Measurements from ENCODE around the gene UQCC5.

DNA sequence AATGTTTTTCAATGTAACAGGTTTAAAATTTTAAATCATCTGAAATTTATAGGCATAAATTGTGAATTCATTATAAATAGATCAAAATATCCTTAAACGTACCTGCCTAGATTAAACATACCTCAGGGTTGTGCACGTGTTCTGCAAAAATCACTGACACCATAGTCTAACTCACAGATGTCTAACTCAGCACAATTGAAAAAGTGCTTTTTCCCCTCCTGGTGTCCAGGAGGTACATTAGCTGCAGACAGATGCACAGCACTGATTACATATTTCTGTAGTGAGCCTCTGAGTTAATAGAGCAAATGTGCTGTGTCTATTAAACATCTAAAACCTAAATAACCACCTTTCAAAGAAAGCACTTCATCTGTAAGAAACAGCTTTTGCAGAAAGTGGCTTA lies 10.7 kb downstream of the UQCC5 start:
- TF ChIP-seq POLR2A (IDR thresholded peaks at IDR 0.05) (no peak), POLR2AphosphoS5 (IDR thresholded peaks at IDR 0.05) (no peak)
- TF ChIP-seq, protein P1, sequence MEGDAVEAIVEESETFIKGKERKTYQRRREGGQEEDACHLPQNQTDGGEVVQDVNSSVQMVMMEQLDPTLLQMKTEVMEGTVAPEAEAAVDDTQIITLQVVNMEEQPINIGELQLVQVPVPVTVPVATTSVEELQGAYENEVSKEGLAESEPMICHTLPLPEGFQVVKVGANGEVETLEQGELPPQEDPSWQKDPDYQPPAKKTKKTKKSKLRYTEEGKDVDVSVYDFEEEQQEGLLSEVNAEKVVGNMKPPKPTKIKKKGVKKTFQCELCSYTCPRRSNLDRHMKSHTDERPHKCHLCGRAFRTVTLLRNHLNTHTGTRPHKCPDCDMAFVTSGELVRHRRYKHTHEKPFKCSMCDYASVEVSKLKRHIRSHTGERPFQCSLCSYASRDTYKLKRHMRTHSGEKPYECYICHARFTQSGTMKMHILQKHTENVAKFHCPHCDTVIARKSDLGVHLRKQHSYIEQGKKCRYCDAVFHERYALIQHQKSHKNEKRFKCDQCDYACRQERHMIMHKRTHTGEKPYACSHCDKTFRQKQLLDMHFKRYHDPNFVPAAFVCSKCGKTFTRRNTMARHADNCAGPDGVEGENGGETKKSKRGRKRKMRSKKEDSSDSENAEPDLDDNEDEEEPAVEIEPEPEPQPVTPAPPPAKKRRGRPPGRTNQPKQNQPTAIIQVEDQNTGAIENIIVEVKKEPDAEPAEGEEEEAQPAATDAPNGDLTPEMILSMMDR (IDR thresholded peaks at IDR 0.05) = no peak
